GM21619 (cell line): ENCODE data around the gene RBP7.

Experiments
- ATAC-seq: cut with Tn5 transposase; IDR thresholded peaks from one replicate; pipeline ENCODE4 v1.9.1; 2021; ENCODE audit not compliant: unreplicated experiment

The RBP7 gene

DNA sequence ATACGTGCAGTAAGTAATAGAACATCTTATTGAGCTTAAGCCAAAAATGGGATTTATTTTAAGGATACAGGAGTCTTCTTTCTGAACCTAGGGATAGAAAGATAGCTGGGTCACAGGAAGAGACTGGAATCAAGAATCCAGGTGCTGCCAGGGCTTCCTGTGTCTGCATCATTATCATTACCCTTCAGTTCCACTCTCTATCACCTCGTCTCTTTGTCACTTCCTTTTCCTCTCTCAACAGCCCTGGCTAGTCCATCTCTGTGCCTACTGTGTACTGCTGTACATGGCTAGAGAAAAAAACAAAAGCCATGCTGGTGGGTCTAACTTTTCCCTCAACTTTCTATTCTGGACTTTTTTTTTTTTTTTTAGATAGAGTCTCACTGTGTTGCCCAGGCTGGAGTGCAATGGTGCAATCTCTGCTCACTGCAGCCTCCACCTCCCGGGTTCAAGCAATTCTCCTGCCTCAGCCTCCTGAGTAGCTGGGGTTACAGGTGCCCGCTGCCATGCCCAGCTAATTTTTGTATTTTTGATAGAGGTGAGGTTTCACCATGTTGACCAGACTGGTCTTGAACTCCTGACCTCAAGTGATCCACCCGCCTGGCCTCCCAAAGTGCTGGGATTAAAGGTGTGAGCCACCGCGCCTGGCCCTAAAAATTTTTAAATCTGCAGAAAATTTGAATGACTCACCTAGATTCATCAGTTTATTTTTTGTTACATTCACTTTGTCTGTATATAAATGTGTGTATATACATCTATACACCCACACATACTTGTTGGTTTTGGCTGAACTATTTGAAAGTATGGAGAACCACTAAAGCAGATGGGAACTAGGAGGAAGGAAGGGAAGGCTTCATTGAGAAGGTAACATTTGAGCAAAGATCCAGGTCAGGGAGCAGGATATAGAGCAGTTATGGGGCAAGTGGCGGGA, 67.7 kb downstream of the RBP7 start:
- no peak for ATAC-seq

DNA sequence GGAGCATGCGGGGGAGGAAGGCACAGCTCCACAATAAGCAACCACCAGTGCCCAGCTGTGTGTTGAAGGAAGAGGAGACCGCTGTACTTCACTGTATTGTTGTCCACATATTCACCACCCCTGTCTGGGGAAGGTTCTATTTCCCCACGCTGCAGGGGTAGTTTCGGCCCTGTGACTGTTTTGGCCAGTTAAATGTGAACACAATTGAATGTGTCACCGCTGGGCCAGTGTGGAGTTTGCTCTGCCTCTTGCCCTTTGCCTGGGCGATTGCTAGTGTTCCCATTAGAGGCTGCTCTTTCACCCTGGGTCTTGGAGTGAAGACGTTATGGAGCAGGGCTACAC, 68.3 kb downstream of the RBP7 start:
- no peak for ATAC-seq
